GM13977 (cell line): ENCODE data around the gene HS6ST1.

ENCODE experiments used
- DNase-seq: peaks from one replicate; pipeline ENCODE4 v3.0.0; 2012; ENCODE audit warnings: low spot score
- CTCF ChIP-seq: IDR thresholded peaks from 2 replicates; pipeline ENCODE4 v1.5.1; 2012; ENCODE audit warnings: mild to moderate bottlenecking, control low read depth; ENCODE audit not compliant: insufficient read depth; ENCODE audit errors: extremely low read depth, missing control alignments
- in situ Hi-C: fragments of 300-500 bp; cut with MboI; formaldehyde crosslinking; loops from one replicate; pipeline ENCODE4 v1.12.0; 2022; ENCODE audit warnings: low sequenced_read_pairs, low pct_unique_long_range_greater_than_20kb, mixed read lengths, inconsistent platforms; ENCODE audit not compliant: unreplicated experiment

HS6ST1 gene

GRCh38 chr2:128298846-128299507 lies 19.7 kb downstream of the HS6ST1 start:
- no peak for DNase-seq
- in situ Hi-C loops: no loop called here
- TF ChIP-seq CTCF: no peak

GRCh38 chr2:128298286-128298685 lies 20.4 kb downstream of the HS6ST1 start:
- in situ Hi-C loops: no loop called here
- no peak for TF ChIP-seq CTCF

GRCh38 chr2:128293870-128294455 lies 24.7 kb downstream of the HS6ST1 start:
- in situ Hi-C loops: no loop called here
- TF ChIP-seq CTCF: no peak
- no peak for DNase-seq

More at GRCh38 chr2:128298286-128298685, 20.4 kb downstream of the HS6ST1 start:
- no peak for DNase-seq

- no peak for DNase-seq
- in situ Hi-C loops: no loop called here
- TF ChIP-seq CTCF: no peak
These were observed 25.3 kb downstream of the HS6ST1 start for GRCh38 chr2:128293426-128293755.

GRCh38 chr2:128292599-128293425 lies 25.9 kb downstream of the HS6ST1 start:
- no peak for TF ChIP-seq CTCF
- in situ Hi-C loops: no loop called here
- no peak for DNase-seq

GRCh38 chr2:128291844-128292598 lies 26.6 kb downstream of the HS6ST1 start:
- no peak for TF ChIP-seq CTCF
- no peak for DNase-seq
- in situ Hi-C loops: no loop called here
